ENCODE data around the gene GNG7. TPM values are rescaled to one million over a fixed set of nuclear protein-coding genes. Genes with fewer than 3 reads are reported as not detected.
A peak's percentile ranks its signal among the peaks of the same experiment; 100 is the strongest.

The GNG7 gene
- total and polyA plus RNA-seq, 2 donors (not counting 3 experiments of a cell fraction or from before 2014, with no cell fraction given), result 0.29 to 0.84 TPM

DNA sequence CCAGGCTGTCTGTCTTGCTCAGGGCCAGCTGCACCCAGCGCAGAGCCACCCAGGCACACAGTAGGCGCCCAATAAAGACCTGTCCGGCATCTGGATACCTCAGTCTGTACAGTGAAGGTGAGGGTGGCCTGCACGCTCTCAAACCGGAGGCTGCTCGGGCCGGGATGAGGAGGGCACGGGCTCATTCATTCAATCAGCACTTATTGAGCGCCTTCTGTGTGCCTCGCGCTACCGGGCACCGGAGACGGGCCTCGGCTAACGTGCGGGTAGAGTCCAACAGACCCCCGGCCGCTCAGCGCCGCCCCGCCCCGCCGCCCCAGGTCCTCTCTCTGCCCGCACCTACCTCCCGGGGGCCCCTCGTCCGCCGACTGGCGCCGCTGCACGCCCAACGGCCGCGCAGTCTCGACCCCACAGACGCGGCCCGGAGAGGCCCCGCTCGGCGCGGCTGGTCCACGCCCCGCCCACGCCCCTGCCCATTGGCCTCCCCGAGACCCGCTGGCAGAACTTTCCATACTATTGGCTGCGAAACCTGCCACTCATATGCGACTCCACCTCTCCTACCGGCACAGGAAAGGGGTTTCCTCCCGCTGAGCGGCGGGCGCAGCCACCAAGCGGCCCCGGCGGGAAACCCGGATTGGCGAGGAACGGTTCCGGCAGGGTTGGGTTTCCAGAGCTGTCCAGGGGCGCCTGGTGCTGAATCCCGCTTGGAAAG, 37.3 kb upstream of the GNG7 start, which contains the start of gene SLC39A3:
TSS of gene SLC39A3 (minus strand) at position 416 of the 712 bp plus-strand sequence. CDS start 2,760 bp downstream, outside the sequence.
- intact Hi-C loops (cut with micrococcal nuclease), result loop anchor here (1.0 kb wide), 1 partner anchor 10 kb away; no protein-coding TSS in a partner anchor
- FAIRE-seq, result peak; percentile 96
- peaks cover 6% of the 10 kb centered on the region for H3K4me1 ChIP-seq (ENCODE audit: control insufficient read depth, extremely low read depth, insufficient read depth, low read length)
- ChIA-PET CTCF (interaction anchor here (0.8 to 2.4 kb wide), 5 partner anchors 10 to 91 kb away, joined by 3 to 15 read pairs (median 5); no protein-coding TSS in a partner anchor), POLR2A (no interaction called here)
- H3K9me3 ChIP-seq (replicated peaks; ENCODE audit: control insufficient read depth, insufficient read depth, low read length), result no peaks in the 10 kb centered on the region
- peak within 1 kb of the TSS; percentile 58 for H3K9ac ChIP-seq (replicated peaks; ENCODE audit: extremely low read depth, insufficient read depth, low read length)
- H3K79me2 ChIP-seq (ENCODE audit: control insufficient read depth, insufficient read depth, low read length), result peaks cover 5% of the 10 kb centered on the region
- H3K27me3 ChIP-seq (ENCODE audit: control insufficient read depth in 2 of 2, insufficient read depth in 2 of 2, low read length in 2 of 2), result no peaks in the 10 kb centered on the region
- no peaks in the 10 kb centered on the region for H4K20me1 ChIP-seq (replicated peaks; ENCODE audit: control insufficient read depth, extremely low read depth, insufficient read depth, low read length)
- H3K4me2 ChIP-seq (ENCODE audit: insufficient read depth, low read length), result peak within 1 kb of the TSS; percentile 69
- no TSS peak for BruUV-seq (replicated peaks)
- TF ChIP-seq GATA2 (IDR thresholded peaks at IDR 0.05; ENCODE audit: insufficient read depth, insufficient read length, low read depth, low read length) (no peak), POLR2AphosphoS5 (IDR thresholded peaks at IDR 0.05; ENCODE audit: insufficient read depth, low read depth, low read length) (peak; percentile 61), MYC (IDR thresholded peaks at IDR 0.05; ENCODE audit: low read depth, low read length) (no peak)
- TF ChIP-seq, protein P1, sequence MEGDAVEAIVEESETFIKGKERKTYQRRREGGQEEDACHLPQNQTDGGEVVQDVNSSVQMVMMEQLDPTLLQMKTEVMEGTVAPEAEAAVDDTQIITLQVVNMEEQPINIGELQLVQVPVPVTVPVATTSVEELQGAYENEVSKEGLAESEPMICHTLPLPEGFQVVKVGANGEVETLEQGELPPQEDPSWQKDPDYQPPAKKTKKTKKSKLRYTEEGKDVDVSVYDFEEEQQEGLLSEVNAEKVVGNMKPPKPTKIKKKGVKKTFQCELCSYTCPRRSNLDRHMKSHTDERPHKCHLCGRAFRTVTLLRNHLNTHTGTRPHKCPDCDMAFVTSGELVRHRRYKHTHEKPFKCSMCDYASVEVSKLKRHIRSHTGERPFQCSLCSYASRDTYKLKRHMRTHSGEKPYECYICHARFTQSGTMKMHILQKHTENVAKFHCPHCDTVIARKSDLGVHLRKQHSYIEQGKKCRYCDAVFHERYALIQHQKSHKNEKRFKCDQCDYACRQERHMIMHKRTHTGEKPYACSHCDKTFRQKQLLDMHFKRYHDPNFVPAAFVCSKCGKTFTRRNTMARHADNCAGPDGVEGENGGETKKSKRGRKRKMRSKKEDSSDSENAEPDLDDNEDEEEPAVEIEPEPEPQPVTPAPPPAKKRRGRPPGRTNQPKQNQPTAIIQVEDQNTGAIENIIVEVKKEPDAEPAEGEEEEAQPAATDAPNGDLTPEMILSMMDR (IDR thresholded peaks at IDR 0.05; ENCODE audit: extremely low read depth in 1 of 2, insufficient read depth in 1 of 2, low read depth in 1 of 2, low read length in 2 of 2), result no peak
- peak within 1 kb of the TSS; percentile 9 for H3K27ac ChIP-seq (ENCODE audit: insufficient read depth, low read depth, low read length)
- H3K4me3 ChIP-seq (replicated peaks in 1 of 3; ENCODE audit: insufficient read depth in 1 of 3, low read depth in 1 of 3, low read length in 3 of 3), result peak within 1 kb of the TSS; percentile 84 to 96 (median 90)
- dilution Hi-C loops (cut with MboI; ENCODE audit: extremely low pct_ligation_motif_present, low sequenced_read_pairs), result no loop called here
- H3K9me1 ChIP-seq (replicated peaks; ENCODE audit: control insufficient read depth, extremely low read depth, insufficient read depth, low read length), result no peaks in the 10 kb centered on the region
- DNase-seq (ENCODE audit: low read depth, low spot score), result peak; percentile 97
- peaks cover 0 to 9% of the 10 kb centered on the region in 2 experiments for H3K36me3 ChIP-seq (ENCODE audit: control insufficient read depth in 2 of 2, extremely low read depth in 1 of 2, insufficient read depth in 2 of 2, low read length in 2 of 2)
- peak within 1 kb of the TSS; percentile 94 for H2AFZ ChIP-seq (ENCODE audit: low read depth, low read length)

Measured in endothelial cell of umbilical vein (primary cell).